ENCODE measurements around the gene ATP1B3. TPM values are rescaled to one million over a fixed set of nuclear protein-coding genes. Genes with fewer than 3 reads are reported as not detected.
"Not testable (repeated sequence)": the region's sequence is repeated elsewhere in the genome, so short reads cannot be mapped to it uniquely, and the experiment has no call there.

Gene ATP1B3
- total RNA-seq = 60.3 TPM
- long read RNA-seq, transcript ATP1B3-201 (7 exons, 1,811 nt) = major isoform, 48 of 68 reads
- long read RNA-seq, transcript ATP1B3-204 (8 exons, 1,708 nt) = minor isoform, 11 of 68 reads
- long read RNA-seq, partial matches to known transcripts = 0 of 68 reads
- long read RNA-seq, other reads (novel, unspliced or antisense) = 9 of 68 reads

GRCh38 chr3:141876381-141876890 lies at the start of gene ATP1B3:
TSS of gene ATP1B3 (plus strand) at chr3:141876643. CDS start at chr3:141876802, 159 bp downstream.
- DNase-seq (ENCODE audit: low spot score) = peak; percentile 93
- intact Hi-C loops (cut with DNase I) = loop anchor here (1.0 to 10.0 kb wide), 3 partner anchors 138 to 392 kb away; partner anchors contain the start of genes RASA2 and RNF7

- intact Hi-C loops (cut with DNase I) = no loop called here
- no peak for DNase-seq (ENCODE audit: low spot score)
Observed at GRCh38 chr3:141828487-141828886, 48.0 kb upstream of the ATP1B3 start.

GRCh38 chr3:141828890-141829289 lies 47.6 kb upstream of the ATP1B3 start:
- no peak for DNase-seq (ENCODE audit: low spot score)
- intact Hi-C loops (cut with DNase I) = no loop called here

- intact Hi-C loops (cut with DNase I) = no loop called here
- no peak for DNase-seq (ENCODE audit: low spot score)
Observed at GRCh38 chr3:141830508-141830907, 45.9 kb upstream of the ATP1B3 start.

GRCh38 chr3:141834292-141834691 lies 42.2 kb upstream of the ATP1B3 start:
- DNase-seq (ENCODE audit: low spot score) = no peak
- intact Hi-C loops (cut with DNase I) = no loop called here

GRCh38 chr3:141835557-141836229 lies 40.8 kb upstream of the ATP1B3 start:
- DNase-seq (ENCODE audit: low spot score) = no peak
- intact Hi-C loops (cut with DNase I) = no loop called here

- DNase-seq (ENCODE audit: low spot score) = no peak
- intact Hi-C loops (cut with DNase I) = no loop called here
Observed at GRCh38 chr3:141839389-141839788, 37.1 kb upstream of the ATP1B3 start.

GRCh38 chr3:141840737-141841544 lies 35.5 kb upstream of the ATP1B3 start:
- intact Hi-C loops (cut with DNase I) = loop anchor here (1.0 kb wide), 1 partner anchor 12 kb away; no protein-coding TSS in a partner anchor

GRCh38 chr3:141844108-141844507 lies 32.3 kb upstream of the ATP1B3 start:
- no peak for DNase-seq (ENCODE audit: low spot score)
- intact Hi-C loops (cut with DNase I) = no loop called here

More at GRCh38 chr3:141840737-141841544, 35.5 kb upstream of the ATP1B3 start:
- no peak for DNase-seq (ENCODE audit: low spot score)

GRCh38 chr3:141844812-141845211 lies 31.6 kb upstream of the ATP1B3 start:
- intact Hi-C loops (cut with DNase I) = no loop called here
- no peak for DNase-seq (ENCODE audit: low spot score)

GRCh38 chr3:141845407-141846049 lies 30.9 kb upstream of the ATP1B3 start:
- no peak for DNase-seq (ENCODE audit: low spot score)
- intact Hi-C loops (cut with DNase I) = no loop called here

GRCh38 chr3:141846050-141846433 lies 30.4 kb upstream of the ATP1B3 start:
- intact Hi-C loops (cut with DNase I) = no loop called here
- no peak for DNase-seq (ENCODE audit: low spot score)

GRCh38 chr3:141848159-141848748 lies 28.2 kb upstream of the ATP1B3 start:
- intact Hi-C loops (cut with DNase I); DNase-seq (ENCODE audit: low spot score): not testable (repeated sequence)

- no peak for DNase-seq (ENCODE audit: low spot score)
- intact Hi-C loops (cut with DNase I) = no loop called here
Observed at GRCh38 chr3:141849056-141849815, 27.2 kb upstream of the ATP1B3 start.

- DNase-seq (ENCODE audit: low spot score) = no peak
- intact Hi-C loops (cut with DNase I) = no loop called here
Observed at GRCh38 chr3:141851411-141851810, 25.0 kb upstream of the ATP1B3 start.

- intact Hi-C loops (cut with DNase I) = loop anchor here (1.0 kb wide), 1 partner anchor 12 kb away; no protein-coding TSS in a partner anchor
- no peak for DNase-seq (ENCODE audit: low spot score)
Observed at GRCh38 chr3:141853081-141853601, 23.3 kb upstream of the ATP1B3 start.

- DNase-seq (ENCODE audit: low spot score) = no peak
- intact Hi-C loops (cut with DNase I) = loop anchor here (1.0 kb wide), 1 partner anchor 12 kb away; no protein-coding TSS in a partner anchor
Observed at GRCh38 chr3:141853629-141854168, 22.7 kb upstream of the ATP1B3 start.

- DNase-seq (ENCODE audit: low spot score) = no peak
- intact Hi-C loops (cut with DNase I) = no loop called here
Observed at GRCh38 chr3:141854599-141854998, 21.8 kb upstream of the ATP1B3 start.

Data from cardiac septum (tissue), 1 donor.